GM23248 (cell line): Measurements from ENCODE around the gene C1QTNF6. TPM values are rescaled to one million over a fixed set of nuclear protein-coding genes. Genes with fewer than 3 reads are reported as not detected.

Source experiments
- DNase-seq: peaks from one replicate; pipeline ENCODE4 v3.0.0-alpha.2; 2015
- H2AFZ ChIP-seq: fragments of 200-600 bp; sonication (generic); 2 replicates; pipeline ENCODE4 v1.6.1; 2016; ENCODE audit warnings: antibody characterized with exemption
- H3F3A ChIP-seq: fragments of 200-600 bp; sonication (generic); 2 replicates; pipeline ENCODE4 v1.6.1; 2016; ENCODE audit warnings: mild to moderate bottlenecking, antibody characterized with exemption, mixed run types; ENCODE audit not compliant: insufficient read depth
- H3K27ac ChIP-seq: fragments of 200-600 bp; sonication (generic); 2 replicates; pipeline ENCODE4 v1.5.1; 2016; ENCODE audit warnings: mild to moderate bottlenecking
- H3K27me3 ChIP-seq: fragments of 200-600 bp; sonication (generic); replicated peaks from 2 replicates; pipeline ENCODE4 v1.6.1; 2016; ENCODE audit warnings: mild to moderate bottlenecking; ENCODE audit not compliant: insufficient read depth
- H3K36me3 ChIP-seq: fragments of 200-600 bp; sonication (generic); 2 replicates; pipeline ENCODE4 v1.6.1; 2016; ENCODE audit warnings: low read depth, mild to moderate bottlenecking
- H3K4me1 ChIP-seq: fragments of 200-600 bp; sonication (generic); 2 replicates; pipeline ENCODE4 v1.6.1; 2016; ENCODE audit warnings: mild to moderate bottlenecking; ENCODE audit not compliant: insufficient read depth
- H3K4me2 ChIP-seq: fragments of 200-600 bp; sonication (generic); one replicate; pipeline ENCODE4 v1.6.1; 2016; ENCODE audit warnings: mild to moderate bottlenecking; ENCODE audit not compliant: unreplicated experiment
- H3K4me3 ChIP-seq: fragments of 200-600 bp; sonication (generic); 2 replicates; pipeline ENCODE4 v1.5.1; 2016; ENCODE audit warnings: mild to moderate bottlenecking
- H3K79me2 ChIP-seq: fragments of 200-600 bp; sonication (generic); 2 replicates; pipeline ENCODE4 v1.6.1; 2016; ENCODE audit warnings: mild to moderate bottlenecking; ENCODE audit not compliant: insufficient read depth
- H3K9ac ChIP-seq: fragments of 200-600 bp; sonication (generic); 2 replicates; pipeline ENCODE4 v1.6.1; 2016; ENCODE audit warnings: mild to moderate bottlenecking
- H3K9me2 ChIP-seq: fragments of 200-600 bp; sonication (generic); 2 replicates; pipeline ENCODE4 v1.6.1; 2016; ENCODE audit warnings: mixed run types, mild to moderate bottlenecking, moderate library complexity; ENCODE audit not compliant: insufficient read depth
- H3K9me3 ChIP-seq: fragments of 200-600 bp; sonication (generic); one replicate; pipeline ENCODE4 v1.6.1; 2017; ENCODE audit warnings: low read depth
- H4K20me1 ChIP-seq: fragments of 200-600 bp; sonication (generic); 2 replicates; pipeline ENCODE4 v1.6.0; 2016; ENCODE audit not compliant: insufficient read depth
- EZH2 ChIP-seq: fragments of 200-600 bp; sonication (generic); IDR thresholded peaks from 2 replicates; pipeline ENCODE4 v1.6.1; 2018; ENCODE audit warnings: antibody characterized with exemption, mild to moderate bottlenecking; ENCODE audit not compliant: insufficient read depth, poor library complexity, severe bottlenecking
- EZH2phosphoT487 ChIP-seq: fragments of 200-600 bp; sonication (generic); IDR thresholded peaks from 2 replicates; pipeline ENCODE4 v1.6.1; 2018; ENCODE audit warnings: antibody characterized with exemption, moderate library complexity, mild to moderate bottlenecking, low read depth; ENCODE audit not compliant: insufficient read depth
- WGBS, 2 experiments: methylation state at CpG; one replicate each; pipeline ENCODE4 v1.1.6; 2015 to 2017; ENCODE audit warnings: low lambda C conversion rate in 2 of 2, low coverage in 1 of 2; ENCODE audit errors: missing lambda C conversion rate in 2 of 2; 5-methylcytosine and 5-hydroxymethylcytosine counted together
- in situ Hi-C: fragments of 300-500 bp; cut with MboI; formaldehyde crosslinking; loops from 2 replicates; pipeline ENCODE4 v1.15.0; 2020
- polyA plus RNA-seq: library from polyadenylated mRNA; unstranded; fragments of >200 nt; fragmentation: Nextera tagmentation; extraction: Ambion mirVana; gene quantifications from 2 replicates; pipeline ENCODE4 v1.2.1, GENCODE V29; 2016
- total RNA-seq: library from RNA; depleted of rRNA; stranded (reverse); fragments of >200 nt; shearing (Covaris generic); gene quantifications from 2 replicates; pipeline ENCODE4 v1.2.3, GENCODE V29; 2014

The C1QTNF6 gene
- total and polyA plus RNA-seq, 2 experiments from 2014 or later = 4.0 to 8.9 TPM

DNA sequence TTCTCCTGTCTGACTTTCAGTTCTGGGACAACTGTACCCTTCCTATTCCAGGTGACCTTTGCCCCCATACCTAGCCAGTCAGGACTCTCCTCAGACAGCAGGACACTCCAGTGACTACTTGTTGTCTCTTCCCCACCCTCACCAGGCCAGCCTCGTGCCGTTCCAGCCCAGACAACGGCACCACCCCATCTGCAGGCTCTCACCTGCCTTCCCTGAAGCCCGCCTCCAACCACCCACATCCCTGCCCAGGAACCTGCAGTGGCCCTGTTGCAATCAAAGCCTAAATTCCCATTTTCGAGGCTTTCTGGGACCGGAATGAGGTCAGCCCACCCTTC lies 42.0 kb downstream of the C1QTNF6 start:
- in situ Hi-C loops = no loop called here
- Histone ChIP-seq H4K20me1 (no peaks in the 10 kb centered on the region), H3K27ac (no peak overlapping the region), H3K4me1 (no peaks in the 10 kb centered on the region), H3K9me3 (no peaks in the 10 kb centered on the region), H3K9ac (no peak overlapping the region), H3K4me3 (no peak overlapping the region), H3K4me2 (no peak overlapping the region), H3K79me2 (no peaks in the 10 kb centered on the region), H3K36me3 (no peaks in the 10 kb centered on the region), H3F3A (no peaks in the 10 kb centered on the region), H3K27me3 (peaks cover 25% of the 10 kb centered on the region), H3K9me2 (no peaks in the 10 kb centered on the region), H2AFZ (no peak overlapping the region)
- TF ChIP-seq EZH2 = no peak
- no peak for DNase-seq
- WGBS, 2 experiments = 26 to 32% methylated on average over 6 of the region's 6 CpGs

DNA sequence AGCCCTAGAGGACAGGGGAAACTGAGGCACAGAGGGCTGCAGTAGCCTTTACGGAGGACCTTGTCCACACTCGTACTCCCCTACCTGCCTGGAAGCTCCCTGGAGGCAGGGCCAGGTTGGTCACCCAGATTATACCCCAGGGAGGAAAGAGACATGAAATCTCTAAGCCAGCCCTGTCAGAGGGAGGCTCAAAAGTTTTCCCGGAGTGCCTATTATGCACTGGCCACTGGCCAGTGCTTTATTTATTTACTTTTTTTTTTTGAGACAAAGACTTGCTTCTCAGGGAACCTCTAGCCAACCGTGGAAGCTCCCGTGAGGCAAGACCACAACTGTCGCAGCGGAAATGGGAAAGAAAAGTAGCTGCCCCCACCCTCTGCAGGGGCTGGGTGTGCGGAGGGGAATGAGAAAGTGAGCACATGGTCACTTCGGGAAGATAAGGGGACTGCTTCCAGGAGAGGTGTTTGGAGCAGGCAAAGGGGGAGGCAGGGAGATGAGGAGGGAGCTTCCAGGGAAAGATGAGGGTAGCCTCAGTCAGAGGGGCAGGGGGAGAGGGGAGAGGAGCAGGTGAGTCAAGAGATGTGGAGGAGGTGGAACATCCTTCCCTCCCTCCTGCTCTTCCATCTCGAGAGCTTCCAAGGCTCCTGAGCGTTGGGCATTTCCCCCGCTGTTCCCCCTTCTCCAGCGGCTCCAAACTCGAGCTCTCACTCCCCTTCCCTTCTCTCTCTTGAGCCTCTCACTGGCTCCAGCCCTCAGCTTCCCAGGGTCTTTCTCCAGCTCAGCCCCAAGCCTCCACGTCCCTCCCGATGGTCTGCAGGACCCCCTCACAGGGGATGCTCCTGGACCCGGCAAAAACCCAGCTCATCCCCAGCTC lies 42.6 kb downstream of the C1QTNF6 start:
- peaks cover 25% of the 10 kb centered on the region for H3K27me3 ChIP-seq
- TF ChIP-seq EZH2phosphoT487 (no peak), EZH2 (no peak)
- WGBS, 2 experiments = 26 to 34% methylated on average over 12 to 17 of the region's 17 CpGs
- no peaks in the 10 kb centered on the region for H3K9me3 ChIP-seq
- in situ Hi-C loops = no loop called here
- no peak for DNase-seq
- H3K4me2 ChIP-seq = no peak overlapping the region
- H3K36me3 ChIP-seq = no peaks in the 10 kb centered on the region
- H3K4me3 ChIP-seq = no peak overlapping the region
- no peaks in the 10 kb centered on the region for H4K20me1 ChIP-seq
- no peaks in the 10 kb centered on the region for H3K79me2 ChIP-seq
- no peak overlapping the region for H2AFZ ChIP-seq
- H3K27ac ChIP-seq = no peak overlapping the region
- H3K9ac ChIP-seq = no peak overlapping the region
- H3F3A ChIP-seq = no peaks in the 10 kb centered on the region
- no peaks in the 10 kb centered on the region for H3K4me1 ChIP-seq
- no peaks in the 10 kb centered on the region for H3K9me2 ChIP-seq

DNA sequence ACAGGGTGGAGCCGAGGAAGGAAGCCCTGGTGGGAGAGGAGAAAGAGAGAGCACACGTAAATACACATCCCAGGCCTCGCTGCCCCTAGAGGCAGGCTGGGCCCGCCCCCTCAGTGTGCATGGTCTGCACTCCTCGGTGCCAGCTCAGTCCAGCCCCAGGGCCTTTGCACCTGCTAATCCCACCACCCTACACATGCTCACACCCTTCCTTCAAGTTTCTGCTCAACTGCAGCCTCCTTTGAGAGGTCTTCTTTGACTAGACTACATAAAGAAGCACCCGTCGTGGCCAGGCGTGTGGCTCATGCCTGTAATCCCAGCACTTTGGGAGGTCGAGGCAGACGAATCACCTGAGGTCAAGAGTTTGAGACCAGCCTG lies 43.9 kb downstream of the C1QTNF6 start:
- H3K36me3 ChIP-seq = no peaks in the 10 kb centered on the region
- no peak for DNase-seq

DNA sequence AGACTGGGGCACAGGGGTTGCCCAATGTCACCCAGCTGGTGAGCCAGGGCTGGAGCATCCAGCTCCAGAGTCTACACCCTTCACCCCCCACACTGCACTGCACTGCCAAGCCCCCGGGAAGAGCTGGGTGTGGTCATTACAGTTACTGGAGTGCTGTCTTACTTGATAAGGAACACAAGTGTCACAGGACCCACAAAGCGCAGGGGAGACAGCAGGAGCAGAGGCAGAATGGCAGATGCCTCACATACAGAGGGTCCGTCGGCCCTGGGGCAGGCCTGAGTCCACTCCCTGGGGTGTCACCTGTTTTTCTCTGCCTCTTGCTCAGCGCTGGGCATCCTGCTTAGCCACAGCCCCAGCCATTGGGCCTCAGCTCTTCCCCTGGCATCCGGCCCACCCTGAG lies 46.1 kb downstream of the C1QTNF6 start:
- no peaks in the 10 kb centered on the region for H3K4me1 ChIP-seq
- no peak overlapping the region for H2AFZ ChIP-seq
- H3K4me2 ChIP-seq = no peak overlapping the region
- H3K27me3 ChIP-seq = peaks cover 25% of the 10 kb centered on the region
- H3F3A ChIP-seq = no peaks in the 10 kb centered on the region
- no peak overlapping the region for H3K9ac ChIP-seq
- no peaks in the 10 kb centered on the region for H3K79me2 ChIP-seq
- H3K9me2 ChIP-seq = no peaks in the 10 kb centered on the region
- DNase-seq = no peak
- 31 to 47% methylated on average over 6 of the region's 6 CpGs for WGBS, 2 experiments
- H3K9me3 ChIP-seq = no peaks in the 10 kb centered on the region
- H3K4me3 ChIP-seq = no peak overlapping the region
- TF ChIP-seq EZH2 (no peak), EZH2phosphoT487 (no peak)
- H3K36me3 ChIP-seq = no peaks in the 10 kb centered on the region
- in situ Hi-C loops = no loop called here
- no peak overlapping the region for H3K27ac ChIP-seq
- no peaks in the 10 kb centered on the region for H4K20me1 ChIP-seq

More for the DNA sequence above, 43.9 kb downstream of the C1QTNF6 start:
- Histone ChIP-seq H3K27me3 (peaks cover 25% of the 10 kb centered on the region), H3K4me3 (no peak overlapping the region), H3K9ac (no peak overlapping the region), H3K9me3 (no peaks in the 10 kb centered on the region), H2AFZ (no peak overlapping the region), H3K9me2 (no peaks in the 10 kb centered on the region), H3K4me2 (no peak overlapping the region), H4K20me1 (no peaks in the 10 kb centered on the region), H3K4me1 (no peaks in the 10 kb centered on the region), H3K79me2 (no peaks in the 10 kb centered on the region), H3K27ac (no peak overlapping the region), H3F3A (no peaks in the 10 kb centered on the region)
- 74 to 76% methylated on average over 10 of the region's 10 CpGs for WGBS, 2 experiments
- no peak for TF ChIP-seq EZH2
- no peak for TF ChIP-seq EZH2phosphoT487
- in situ Hi-C loops = no loop called here
